Measurements from ENCODE around the gene FBRS.

- TF ChIP-seq CTCF (tag by site-specific recombination; IDR thresholded peaks at IDR 0.05) = no peak
- no peak for TF ChIP-seq KLF1 (tag by site-specific recombination; IDR thresholded peaks at IDR 0.05)
- TF ChIP-seq ZNF114 (tag by site-specific recombination; IDR thresholded peaks at IDR 0.05) = no peak
- TF ChIP-seq ZNF391 (tag by site-specific recombination; IDR thresholded peaks at IDR 0.05; ENCODE audit: borderline replicate concordance, low read depth) = no peak
- TF ChIP-seq ZNF639 (tag by site-specific recombination; IDR thresholded peaks at IDR 0.05) = no peak
- TF ChIP-seq SP2 (tag by site-specific recombination; IDR thresholded peaks at IDR 0.05) = no peak
- TF ChIP-seq PRDM1 (tag by site-specific recombination; IDR thresholded peaks at IDR 0.05) = no peak
- TF ChIP-seq YY1 (tag by site-specific recombination; IDR thresholded peaks at IDR 0.05) = no peak
- no peak for TF ChIP-seq REST (tag by site-specific recombination; IDR thresholded peaks at IDR 0.05)
- no peak for TF ChIP-seq ZNF274 (IDR thresholded peaks at IDR 0.05; ENCODE audit: low read length)
- no peak for TF ChIP-seq ZNF274 (tag by site-specific recombination; IDR thresholded peaks at IDR 0.05; ENCODE audit: borderline replicate concordance)
- TF ChIP-seq PRDM6 (tag by site-specific recombination; IDR thresholded peaks at IDR 0.05) = no peak
Observed at GRCh38 chr16:30620169-30620568, 38.1 kb upstream of the FBRS start.

Data from HEK293 (cell line).